ENCODE data around the gene DOCK4.

DNA sequence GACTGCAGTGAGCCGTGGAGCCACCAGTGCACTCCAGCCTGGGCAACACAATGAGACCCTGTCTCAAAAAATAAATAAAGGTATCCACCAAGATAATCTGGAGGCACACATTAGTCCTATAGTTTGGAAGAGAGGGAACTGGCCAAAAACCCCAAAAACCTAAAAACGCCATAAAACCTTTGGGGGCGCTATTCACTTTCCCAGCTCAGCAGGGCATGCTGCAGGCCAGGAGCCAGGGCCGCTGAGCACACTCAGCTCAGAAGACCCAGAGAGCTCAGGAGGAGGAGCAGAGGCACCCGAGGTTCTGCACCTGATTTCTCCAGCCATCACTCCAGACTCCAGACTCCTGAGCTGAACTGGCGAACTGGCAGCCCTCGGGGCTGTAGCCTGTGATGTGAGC lies 476.7 kb downstream of the DOCK4 start:
- TF ChIP-seq POLR2A (IDR thresholded peaks at IDR 0.05), result no peak
- TF ChIP-seq, protein P1, sequence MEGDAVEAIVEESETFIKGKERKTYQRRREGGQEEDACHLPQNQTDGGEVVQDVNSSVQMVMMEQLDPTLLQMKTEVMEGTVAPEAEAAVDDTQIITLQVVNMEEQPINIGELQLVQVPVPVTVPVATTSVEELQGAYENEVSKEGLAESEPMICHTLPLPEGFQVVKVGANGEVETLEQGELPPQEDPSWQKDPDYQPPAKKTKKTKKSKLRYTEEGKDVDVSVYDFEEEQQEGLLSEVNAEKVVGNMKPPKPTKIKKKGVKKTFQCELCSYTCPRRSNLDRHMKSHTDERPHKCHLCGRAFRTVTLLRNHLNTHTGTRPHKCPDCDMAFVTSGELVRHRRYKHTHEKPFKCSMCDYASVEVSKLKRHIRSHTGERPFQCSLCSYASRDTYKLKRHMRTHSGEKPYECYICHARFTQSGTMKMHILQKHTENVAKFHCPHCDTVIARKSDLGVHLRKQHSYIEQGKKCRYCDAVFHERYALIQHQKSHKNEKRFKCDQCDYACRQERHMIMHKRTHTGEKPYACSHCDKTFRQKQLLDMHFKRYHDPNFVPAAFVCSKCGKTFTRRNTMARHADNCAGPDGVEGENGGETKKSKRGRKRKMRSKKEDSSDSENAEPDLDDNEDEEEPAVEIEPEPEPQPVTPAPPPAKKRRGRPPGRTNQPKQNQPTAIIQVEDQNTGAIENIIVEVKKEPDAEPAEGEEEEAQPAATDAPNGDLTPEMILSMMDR (IDR thresholded peaks at IDR 0.05), result no peak
- no peak for TF ChIP-seq POLR2AphosphoS5 (IDR thresholded peaks at IDR 0.05)
- TF ChIP-seq EP300 (IDR thresholded peaks at IDR 0.05), result no peak
